ENCODE measurements around the gene ZNF552.
"Not testable (repeated sequence)": the region's sequence is repeated elsewhere in the genome, so short reads cannot be mapped to it uniquely, and the experiment has no call there.

Gene ZNF552

GRCh38 chr19:57814505-57815246, at the start of gene ZNF552:
ZNF552 (minus strand) TSS chr19:57814913; CDS start chr19:57814743, 170 bp downstream.
- peak; percentile 84 for DNase-seq (ENCODE audit: low spot score)

- not testable (repeated sequence) for DNase-seq (ENCODE audit: low spot score)
Observed at GRCh38 chr19:57862351-57862750, 47.6 kb upstream of the ZNF552 start.

- not testable (repeated sequence) for DNase-seq (ENCODE audit: low spot score)
Observed at GRCh38 chr19:57854117-57854516, 39.4 kb upstream of the ZNF552 start.

- not testable (repeated sequence) for DNase-seq (ENCODE audit: low spot score)
Observed at GRCh38 chr19:57851812-57852603, 37.3 kb upstream of the ZNF552 start.

GRCh38 chr19:57850553-57851017, 35.9 kb upstream of the ZNF552 start:
- DNase-seq (ENCODE audit: low spot score), result peak; percentile 17

- peak; percentile 47 for DNase-seq (ENCODE audit: low spot score)
Observed at GRCh38 chr19:57849666-57850473, 35.2 kb upstream of the ZNF552 start, which contains the start of gene ZNF587. ZNF587 (plus strand) TSS chr19:57849859; CDS start chr19:57850039, 180 bp downstream.

GRCh38 chr19:57849162-57849665, 34.5 kb upstream of the ZNF552 start:
- not testable (repeated sequence) for DNase-seq (ENCODE audit: low spot score)

GRCh38 chr19:57847164-57847563, 32.5 kb upstream of the ZNF552 start:
- DNase-seq (ENCODE audit: low spot score), result not testable (repeated sequence)

GRCh38 chr19:57841122-57841763, 26.5 kb upstream of the ZNF552 start:
- DNase-seq (ENCODE audit: low spot score), result no peak

GRCh38 chr19:57838622-57839191, 24.0 kb upstream of the ZNF552 start:
- DNase-seq (ENCODE audit: low spot score), result not testable (repeated sequence)

- not testable (repeated sequence) for DNase-seq (ENCODE audit: low spot score)
Observed at GRCh38 chr19:57836991-57837390, 22.3 kb upstream of the ZNF552 start.

GRCh38 chr19:57830071-57830602, 15.4 kb upstream of the ZNF552 start, which contains the start of gene ZNF587B:
ZNF587B (plus strand) TSS chr19:57830299; CDS start chr19:57830529, 230 bp downstream.
- no peak for DNase-seq (ENCODE audit: low spot score)

GRCh38 chr19:57829316-57829715, 14.6 kb upstream of the ZNF552 start:
- no peak for DNase-seq (ENCODE audit: low spot score)

GRCh38 chr19:57825511-57825910, 10.8 kb upstream of the ZNF552 start:
- no peak for DNase-seq (ENCODE audit: low spot score)

GRCh38 chr19:57823608-57824007, 8.9 kb upstream of the ZNF552 start:
- not testable (repeated sequence) for DNase-seq (ENCODE audit: low spot score)

- DNase-seq (ENCODE audit: low spot score), result not testable (repeated sequence)
Observed at GRCh38 chr19:57823155-57823554, 8.4 kb upstream of the ZNF552 start.

GRCh38 chr19:57821501-57821900, 6.8 kb upstream of the ZNF552 start:
- not testable (repeated sequence) for DNase-seq (ENCODE audit: low spot score)

GRCh38 chr19:57821095-57821494, 6.4 kb upstream of the ZNF552 start:
- DNase-seq (ENCODE audit: low spot score), result not testable (repeated sequence)

- no peak for DNase-seq (ENCODE audit: low spot score)
Observed at GRCh38 chr19:57820599-57820998, 5.9 kb upstream of the ZNF552 start.

GRCh38 chr19:57819475-57820148, 4.9 kb upstream of the ZNF552 start:
- DNase-seq (ENCODE audit: low spot score), result peak; percentile 94
